RWPE1 (cell line): ENCODE results near the gene SAE1.

Experiments used
- CTCF ChIA-PET: fragments of 350-600 bp; sonication (Branson Sonifier 250); formaldehyde crosslinking; extraction: SDS; loops from one replicate; lab custom pipeline; 2021; lab: Yijun Ruan, JAX
- POLR2A ChIA-PET: fragments of 400-600 bp; formaldehyde crosslinking; extraction: SDS; loops from one replicate; lab custom pipeline; 2020; ENCODE audit warnings: antibody characterized with exemption; ENCODE audit not compliant: low non-redundant PET; lab: Yijun Ruan, JAX
- DNase-seq: peaks from one replicate; pipeline ENCODE4 v3.0.0; 2012; ENCODE audit warnings: low spot score
- H3K27ac ChIP-seq: fragments of 450-650 bp; 2 replicates; pipeline ENCODE4 v1.5.1; 2017
- TF ChIP-seq, protein P1 (sequence below): fragments of 450-650 bp; conservative IDR thresholded peaks from 2 replicates; pipeline ENCODE4 v1.5.1; 2017; ENCODE audit warnings: low read depth, mild to moderate bottlenecking

Gene SAE1

DNA sequence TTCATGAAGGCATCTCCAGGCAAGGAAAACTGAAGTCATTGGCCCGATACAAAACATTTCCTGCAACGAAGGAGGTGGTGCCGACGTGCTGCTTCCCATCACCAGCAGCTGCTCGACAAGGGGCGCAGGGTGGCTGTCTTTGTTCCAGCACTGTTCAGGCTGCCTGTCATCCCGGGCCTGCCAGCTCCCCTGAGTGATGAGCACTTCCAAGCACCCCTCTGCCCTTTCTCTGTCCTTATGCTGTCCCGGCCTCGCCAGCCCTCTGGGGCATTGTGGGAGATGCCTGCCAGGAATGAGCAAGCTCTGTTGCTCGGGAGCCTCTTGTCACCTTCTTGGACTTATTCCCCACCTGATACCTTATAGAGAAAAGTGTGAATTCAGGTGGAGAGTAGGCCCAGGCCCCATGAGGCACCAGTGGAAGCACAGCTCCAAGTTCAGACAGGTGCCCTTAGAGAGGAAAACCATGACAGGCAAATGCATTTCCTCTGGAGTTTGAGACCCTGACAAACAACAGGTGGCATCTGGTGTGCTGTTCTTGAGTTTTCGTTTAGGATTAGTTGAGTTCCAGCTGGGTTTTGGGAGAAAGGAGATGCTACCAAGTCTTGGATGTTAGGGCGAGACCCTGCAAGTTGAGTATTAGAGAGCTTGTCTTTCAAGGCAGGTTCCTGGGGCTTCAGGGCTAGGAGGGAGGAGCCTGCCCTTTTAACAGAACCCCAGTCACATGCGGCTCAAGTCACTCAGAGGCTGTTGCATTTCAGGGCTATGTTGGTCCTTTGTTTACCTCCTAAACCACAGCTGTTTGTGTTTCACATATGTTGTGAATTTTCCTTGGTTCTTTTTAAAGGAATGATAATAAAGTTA, 78.9 kb downstream of the SAE1 start:
- peak overlapping the region; percentile 57 for H3K27ac ChIP-seq
- ChIA-PET POLR2A (interaction anchor here (1.8 kb wide), 1 partner anchor 35 kb away, joined by 11 read pairs; no protein-coding TSS in a partner anchor), CTCF (interaction anchor here (1.4 to 5.9 kb wide), 3 partner anchors 16 to 196 kb away, joined by 5 to 77 read pairs (median 9); no protein-coding TSS in a partner anchor)
- DNase-seq, result no peak
- TF ChIP-seq, protein P1, sequence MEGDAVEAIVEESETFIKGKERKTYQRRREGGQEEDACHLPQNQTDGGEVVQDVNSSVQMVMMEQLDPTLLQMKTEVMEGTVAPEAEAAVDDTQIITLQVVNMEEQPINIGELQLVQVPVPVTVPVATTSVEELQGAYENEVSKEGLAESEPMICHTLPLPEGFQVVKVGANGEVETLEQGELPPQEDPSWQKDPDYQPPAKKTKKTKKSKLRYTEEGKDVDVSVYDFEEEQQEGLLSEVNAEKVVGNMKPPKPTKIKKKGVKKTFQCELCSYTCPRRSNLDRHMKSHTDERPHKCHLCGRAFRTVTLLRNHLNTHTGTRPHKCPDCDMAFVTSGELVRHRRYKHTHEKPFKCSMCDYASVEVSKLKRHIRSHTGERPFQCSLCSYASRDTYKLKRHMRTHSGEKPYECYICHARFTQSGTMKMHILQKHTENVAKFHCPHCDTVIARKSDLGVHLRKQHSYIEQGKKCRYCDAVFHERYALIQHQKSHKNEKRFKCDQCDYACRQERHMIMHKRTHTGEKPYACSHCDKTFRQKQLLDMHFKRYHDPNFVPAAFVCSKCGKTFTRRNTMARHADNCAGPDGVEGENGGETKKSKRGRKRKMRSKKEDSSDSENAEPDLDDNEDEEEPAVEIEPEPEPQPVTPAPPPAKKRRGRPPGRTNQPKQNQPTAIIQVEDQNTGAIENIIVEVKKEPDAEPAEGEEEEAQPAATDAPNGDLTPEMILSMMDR, result no peak

DNA sequence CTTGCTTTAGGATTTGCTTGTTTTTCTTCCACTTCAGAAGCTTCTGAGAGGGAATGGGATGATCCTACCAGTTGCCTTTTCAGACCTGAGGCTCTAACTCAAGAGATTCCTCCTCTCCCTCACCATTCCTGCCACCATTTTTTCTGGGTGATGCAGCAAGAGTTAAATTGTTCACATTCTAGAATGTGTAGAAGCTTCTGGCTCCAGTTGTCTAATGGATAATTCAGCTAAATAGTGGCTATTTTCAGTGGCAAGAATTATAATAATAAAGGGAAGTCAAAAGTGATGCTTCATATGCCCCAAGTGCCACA, 79.5 kb downstream of the SAE1 start:
- TF ChIP-seq, protein P1, result no peak
- ChIA-PET POLR2A (interaction anchor here (1.8 kb wide), 1 partner anchor 34 kb away, joined by 11 read pairs; no protein-coding TSS in a partner anchor), CTCF (interaction anchor here (0.6 to 5.9 kb wide), 11 partner anchors 8 to 531 kb away, joined by 3 to 77 read pairs (median 6); no protein-coding TSS in a partner anchor)
- no peak for DNase-seq
- H3K27ac ChIP-seq, result peak overlapping the region; percentile 80

DNA sequence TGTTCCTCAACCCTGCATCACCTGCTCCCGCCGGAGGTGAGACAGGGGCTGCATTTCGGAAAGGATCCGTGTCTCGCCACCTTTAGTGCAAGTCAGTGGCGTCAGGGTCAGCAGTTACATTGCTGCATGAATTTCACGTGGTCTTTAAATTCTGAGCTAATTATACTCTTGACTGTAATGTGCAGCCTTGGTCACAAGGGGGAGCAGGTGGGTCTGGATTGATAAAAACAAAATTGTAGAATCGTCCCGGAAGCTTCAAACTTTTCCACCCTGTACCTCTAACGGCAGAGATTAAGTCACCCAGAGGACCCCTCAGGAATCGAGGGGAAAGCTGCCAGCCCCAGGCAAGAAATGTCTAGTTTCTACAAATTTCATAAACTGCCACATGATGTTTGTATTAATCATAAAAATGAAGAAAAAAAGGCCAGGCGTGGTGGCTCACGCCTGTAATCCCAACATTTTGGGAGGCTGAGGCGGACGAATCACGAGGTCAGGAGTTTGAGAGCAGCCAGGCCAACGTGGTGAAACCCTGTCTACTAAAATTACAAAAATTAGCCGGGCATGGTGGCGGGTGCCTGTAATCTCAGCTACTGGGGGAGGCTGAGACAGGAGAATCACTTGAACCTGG, 80.2 kb downstream of the SAE1 start:
- POLR2A ChIA-PET, result interaction anchor here (1.8 kb wide), 1 partner anchor 34 kb away, joined by 11 read pairs; no protein-coding TSS in a partner anchor
- CTCF ChIA-PET, result interaction anchor here (0.5 to 5.9 kb wide), 19 partner anchors 9 to 530 kb away, joined by 3 to 77 read pairs (median 5); no protein-coding TSS in a partner anchor
- TF ChIP-seq, protein P1, result peak; percentile 82
- DNase-seq, result peak; percentile 60
- peak overlapping the region; percentile 80 for H3K27ac ChIP-seq

DNA sequence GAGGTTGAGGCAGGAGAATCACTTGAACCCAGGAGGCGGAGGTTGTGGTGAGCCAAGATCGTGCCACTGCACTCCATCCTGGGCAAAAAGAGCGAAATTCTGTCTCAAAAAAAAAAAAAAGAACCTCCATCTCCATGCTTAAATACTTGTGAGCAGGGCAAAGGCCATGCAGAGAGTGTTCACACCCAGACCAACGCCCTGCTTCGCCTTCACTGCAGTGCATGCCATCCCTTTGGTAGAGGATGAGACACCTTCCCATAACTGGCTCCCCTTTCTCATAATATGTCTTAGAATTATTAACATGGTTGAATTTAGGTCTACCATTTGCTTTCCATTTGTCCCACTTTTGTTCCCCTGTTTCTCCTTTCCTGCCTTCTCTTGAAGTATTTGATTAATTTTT, 84.9 kb downstream of the SAE1 start:
- no peak overlapping the region; the same call in 1 of the 2 replicates for H3K27ac ChIP-seq
- ChIA-PET CTCF (no interaction called here), POLR2A (no interaction called here)
- no peak for DNase-seq
- TF ChIP-seq, protein P1, result no peak

DNA sequence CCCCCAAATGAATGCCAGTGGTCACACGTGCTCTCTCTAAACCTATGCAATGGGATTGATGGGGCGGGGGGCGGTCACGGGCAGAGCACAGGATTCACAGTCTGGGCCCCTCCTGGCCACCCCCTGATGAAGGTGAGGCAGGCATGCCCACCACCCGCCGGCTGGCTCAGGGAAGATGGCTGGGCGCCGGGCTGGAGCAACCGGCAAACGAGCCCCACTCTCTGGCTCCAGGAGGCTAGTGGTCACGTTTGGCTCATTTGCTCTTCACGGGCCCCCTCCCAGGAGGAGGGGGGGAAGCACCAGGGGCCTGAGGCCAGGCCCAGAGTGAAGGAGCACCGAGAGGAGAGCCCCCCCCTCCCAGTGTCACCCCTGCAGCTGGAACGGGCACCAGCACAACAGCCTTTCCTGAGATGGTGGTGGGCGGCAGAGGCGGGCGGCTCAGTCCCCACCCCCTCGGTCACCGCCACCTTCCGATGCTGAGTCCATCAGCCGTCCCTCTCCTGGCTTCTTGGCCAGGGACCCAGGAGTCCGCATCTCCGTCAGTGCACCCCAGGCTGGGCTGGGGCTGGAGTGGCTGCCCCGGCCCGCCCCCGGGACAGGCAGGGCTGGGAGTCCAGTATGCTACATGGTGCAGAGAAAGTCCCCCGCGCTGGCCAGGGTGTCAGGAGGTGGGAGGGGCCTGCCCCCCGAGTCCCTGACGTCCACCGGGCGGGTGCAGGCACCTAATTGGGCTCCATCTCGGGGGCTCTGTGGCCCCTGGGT, 90.6 kb downstream of the SAE1 start:
- ChIA-PET POLR2A (interaction anchor here (0.6 kb wide), 1 partner anchor 35 kb away, joined by 4 read pairs; the partner anchor contains the start of gene CCDC9), CTCF (no interaction called here)
- TF ChIP-seq, protein P1, result no peak
- H3K27ac ChIP-seq, result peak overlapping the region; percentile 33
- DNase-seq, result no peak
